Activated naive CD4-positive, alpha-beta T cell treated with anti-CD3 and anti-CD28 coated beads, Interleukin-2, amount 10 ng/mL, durations not matched to agents 7 days and 5 days (primary cell): Measurements from ENCODE around the gene TAS2R60.
A peak's percentile ranks its signal among the peaks of the same experiment; 100 is the strongest.

Experiments used
- CTCF ChIA-PET: fragments of 350-600 bp; sonication (Branson Sonifier 250); formaldehyde crosslinking; loops from one replicate; lab custom pipeline; 2021; ENCODE audit warnings: antibody characterized with exemption; lab: Charles Lee
- DNase-seq: peaks from one replicate; pipeline ENCODE4 v3.0.0-alpha.2; 2020
- H3K27ac Mint-ChIP-seq: one replicate; pipeline ENCODE4 v1.8.0; 2021; ENCODE audit warnings: mild to moderate bottlenecking, moderate library complexity, mixed read lengths
- H3K27me3 Mint-ChIP-seq: one replicate; pipeline ENCODE4 v1.8.0; 2021; ENCODE audit warnings: mild to moderate bottlenecking, mixed read lengths
- H3K36me3 Mint-ChIP-seq: one replicate; pipeline ENCODE4 v1.8.0; 2021; ENCODE audit warnings: mixed read lengths
- H3K4me1 Mint-ChIP-seq: one replicate; pipeline ENCODE4 v1.8.0; 2021; ENCODE audit warnings: mixed read lengths
- H3K4me3 Mint-ChIP-seq: one replicate; pipeline ENCODE4 v1.8.0; 2021; ENCODE audit warnings: mild to moderate bottlenecking, moderate library complexity, mixed read lengths
- H3K9me3 Mint-ChIP-seq: one replicate; pipeline ENCODE4 v1.8.0; 2021; ENCODE audit warnings: mixed read lengths

TAS2R60 gene

DNA sequence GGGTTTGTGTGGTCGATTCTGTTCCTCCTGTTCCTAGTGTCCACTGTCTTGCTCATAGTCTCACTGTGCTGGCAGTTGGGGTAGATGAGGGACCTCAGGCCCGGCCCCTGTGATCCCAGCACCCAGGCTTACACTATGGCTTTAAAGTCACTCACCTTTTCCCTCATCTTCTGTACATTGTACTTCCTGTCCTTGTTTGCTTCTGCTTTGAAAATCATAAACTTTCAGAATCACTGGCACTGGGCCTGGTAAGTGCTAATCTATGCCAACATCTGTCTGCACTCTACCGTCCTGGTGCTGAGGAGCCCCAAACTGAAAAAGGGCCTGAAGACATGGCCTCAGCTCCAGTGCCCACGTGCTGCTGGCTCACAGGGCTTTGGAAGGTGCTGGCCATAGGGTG, 5.7 kb upstream of the TAS2R60 start:
- Mint-ChIP-seq H3K4me1 (peaks cover 14% of the 10 kb centered on the region), H3K27me3 (no peaks in the 10 kb centered on the region), H3K9me3 (no peaks in the 10 kb centered on the region), H3K27ac (peak overlapping the region; percentile 57), H3K4me3 (no peak overlapping the region), H3K36me3 (no peaks in the 10 kb centered on the region)
- CTCF ChIA-PET: interaction anchor here (0.9 kb wide), 1 partner anchor 23 kb away, joined by 3 read pairs; no protein-coding TSS in a partner anchor
- DNase-seq: no peak

DNA sequence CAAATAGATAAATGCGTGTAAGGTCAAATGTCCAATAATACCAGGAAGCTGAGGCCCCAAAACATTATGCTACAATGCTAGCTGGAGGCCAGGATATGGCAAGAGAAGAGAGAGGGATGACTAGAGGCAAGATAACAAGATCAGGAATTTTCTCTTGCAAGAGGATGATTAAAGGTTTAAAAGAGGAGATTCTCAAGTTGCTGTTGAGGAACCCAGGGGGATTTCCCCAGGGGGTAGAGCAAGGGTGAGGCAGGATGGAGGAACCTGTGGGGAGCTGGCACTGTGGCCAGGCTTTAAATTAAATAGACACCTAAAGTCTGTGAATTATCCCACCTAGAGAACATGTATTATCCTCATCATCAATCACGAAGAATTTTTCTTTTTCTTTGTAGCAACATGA, 3.4 kb upstream of the TAS2R60 start:
- no peaks in the 10 kb centered on the region for H3K9me3 Mint-ChIP-seq
- no peaks in the 10 kb centered on the region for H3K36me3 Mint-ChIP-seq
- CTCF ChIA-PET: no interaction called here
- no peak overlapping the region for H3K4me3 Mint-ChIP-seq
- peaks cover 14% of the 10 kb centered on the region for H3K4me1 Mint-ChIP-seq
- H3K27me3 Mint-ChIP-seq: no peaks in the 10 kb centered on the region
- H3K27ac Mint-ChIP-seq: no peak overlapping the region
- no peak for DNase-seq

DNA sequence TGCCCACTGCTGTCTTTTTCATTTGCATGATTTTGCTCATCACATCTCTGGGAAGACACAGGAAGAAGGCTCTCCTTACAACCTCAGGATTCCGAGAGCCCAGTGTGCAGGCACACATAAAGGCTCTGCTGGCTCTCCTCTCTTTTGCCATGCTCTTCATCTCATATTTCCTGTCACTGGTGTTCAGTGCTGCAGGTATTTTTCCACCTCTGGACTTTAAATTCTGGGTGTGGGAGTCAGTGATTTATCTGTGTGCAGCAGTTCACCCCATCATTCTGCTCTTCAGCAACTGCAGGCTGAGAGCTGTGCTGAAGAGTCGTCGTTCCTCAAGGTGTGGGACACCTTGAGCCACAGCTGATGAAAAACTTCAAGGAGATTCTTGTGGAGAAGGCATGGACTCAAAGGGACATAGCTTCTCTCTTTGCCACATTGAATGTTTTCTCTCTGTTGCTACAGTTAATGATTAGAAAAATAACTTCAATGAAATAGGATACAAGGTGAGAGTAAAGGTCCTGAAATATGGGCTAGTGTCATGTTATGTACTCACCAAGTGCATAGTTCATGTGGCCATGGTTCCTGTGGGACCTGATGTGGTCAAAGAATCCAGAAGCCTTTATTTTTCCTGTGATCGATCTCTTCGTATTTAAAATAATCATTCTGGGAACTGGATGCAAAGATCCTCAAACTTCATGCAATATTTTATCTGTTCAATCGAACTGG, 970 bp downstream of the TAS2R60 start:
- Mint-ChIP-seq H3K27ac (no peak overlapping the region), H3K36me3 (no peaks in the 10 kb centered on the region), H3K27me3 (no peaks in the 10 kb centered on the region), H3K4me3 (no peak overlapping the region), H3K4me1 (no peaks in the 10 kb centered on the region), H3K9me3 (no peaks in the 10 kb centered on the region)
- no peak for DNase-seq
- CTCF ChIA-PET: no interaction called here

DNA sequence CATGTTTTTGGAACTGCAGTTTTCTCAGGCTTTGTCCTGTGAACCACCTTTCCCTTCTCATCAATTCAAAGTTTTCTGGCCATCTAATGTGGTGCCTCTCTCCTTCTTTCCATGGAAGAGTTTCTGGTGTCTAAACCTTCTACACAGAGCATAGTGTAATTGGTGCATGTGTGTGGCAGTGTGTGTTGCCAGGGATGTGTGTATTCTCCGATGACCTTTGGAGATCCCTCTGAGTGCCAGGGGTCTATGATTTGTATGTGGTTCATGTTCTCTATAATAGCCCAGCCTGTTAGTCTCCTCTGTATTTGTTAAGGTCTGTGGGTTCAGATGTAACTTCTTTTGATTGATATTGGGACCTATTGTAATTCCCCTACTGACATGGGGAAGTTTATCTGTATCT, 1.5 kb downstream of the TAS2R60 start:
- Mint-ChIP-seq H3K9me3 (no peaks in the 10 kb centered on the region), H3K27ac (no peak overlapping the region), H3K4me3 (no peak overlapping the region), H3K36me3 (no peaks in the 10 kb centered on the region), H3K4me1 (no peaks in the 10 kb centered on the region), H3K27me3 (no peaks in the 10 kb centered on the region)
- CTCF ChIA-PET: no interaction called here
- no peak for DNase-seq

DNA sequence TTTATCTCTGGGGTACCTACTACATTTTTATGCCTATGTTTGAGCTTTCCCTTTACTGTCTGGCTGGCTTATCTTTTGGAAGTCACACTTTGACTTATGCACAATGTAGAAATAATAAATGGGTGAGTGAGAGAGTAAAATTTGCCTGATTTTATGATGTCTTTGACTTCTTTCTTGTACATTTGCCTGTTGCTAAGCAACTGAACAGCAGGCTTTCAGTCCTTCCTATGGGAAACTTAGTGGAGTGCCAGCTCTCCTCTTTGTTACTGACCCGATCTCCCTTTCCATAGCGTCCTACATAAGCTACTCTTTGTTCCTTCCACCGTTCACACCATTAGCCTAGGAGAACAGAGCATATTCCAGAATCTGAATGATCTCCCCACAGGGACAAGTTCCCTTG, 4.2 kb downstream of the TAS2R60 start:
- CTCF ChIA-PET: no interaction called here
- no peaks in the 10 kb centered on the region for H3K9me3 Mint-ChIP-seq
- H3K27ac Mint-ChIP-seq: no peak overlapping the region
- DNase-seq: no peak
- no peak overlapping the region for H3K4me3 Mint-ChIP-seq
- H3K36me3 Mint-ChIP-seq: no peaks in the 10 kb centered on the region
- H3K27me3 Mint-ChIP-seq: no peaks in the 10 kb centered on the region
- H3K4me1 Mint-ChIP-seq: no peaks in the 10 kb centered on the region

DNA sequence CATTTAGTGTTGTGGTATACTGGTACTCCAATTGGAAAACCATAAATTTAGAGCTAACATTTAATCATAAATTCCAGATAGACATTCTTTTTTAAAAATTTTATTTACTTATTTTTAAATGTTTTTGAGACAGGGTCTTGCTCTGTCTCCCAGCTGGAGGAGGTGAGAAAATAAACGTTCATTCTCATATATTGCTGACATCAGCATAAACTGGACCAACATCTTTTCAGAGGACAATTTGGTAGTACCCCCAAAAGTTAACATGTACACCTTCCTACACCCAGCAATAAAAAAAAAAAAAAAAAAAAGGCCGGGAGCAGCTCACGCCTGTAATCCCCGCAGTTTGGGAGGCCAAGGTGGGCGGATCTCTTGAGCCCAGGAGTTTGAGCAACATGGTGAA, 5.2 kb downstream of the TAS2R60 start:
- CTCF ChIA-PET: no interaction called here
- no peaks in the 10 kb centered on the region for H3K27me3 Mint-ChIP-seq
- H3K27ac Mint-ChIP-seq: no peak overlapping the region
- H3K4me3 Mint-ChIP-seq: no peak overlapping the region
- DNase-seq: no peak
- H3K36me3 Mint-ChIP-seq: no peaks in the 10 kb centered on the region
- H3K4me1 Mint-ChIP-seq: no peaks in the 10 kb centered on the region
- H3K9me3 Mint-ChIP-seq: no peaks in the 10 kb centered on the region

DNA sequence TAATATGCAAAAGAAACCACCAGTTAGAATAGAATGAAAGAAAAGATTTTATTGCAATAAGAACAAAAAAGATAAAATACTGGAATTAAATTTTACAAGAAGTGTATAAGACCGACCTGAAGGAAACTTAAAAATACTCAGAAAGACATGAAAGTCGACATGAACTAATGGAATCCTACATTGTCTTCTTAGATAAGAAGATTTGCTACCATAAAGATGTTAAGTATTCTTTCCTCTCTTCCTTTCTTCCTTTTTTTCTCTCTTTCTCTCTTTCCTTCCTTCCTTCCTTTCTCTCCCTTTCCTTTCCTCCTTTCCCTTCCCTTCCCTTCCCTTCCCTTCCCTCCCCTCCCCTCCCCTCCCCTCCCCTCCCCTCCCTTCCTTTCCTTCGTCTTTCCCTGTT, 6.5 kb downstream of the TAS2R60 start:
- Mint-ChIP-seq H3K4me1 (no peaks in the 10 kb centered on the region), H3K4me3 (no peak overlapping the region), H3K27ac (no peak overlapping the region), H3K27me3 (no peaks in the 10 kb centered on the region), H3K9me3 (no peaks in the 10 kb centered on the region), H3K36me3 (no peaks in the 10 kb centered on the region)
- CTCF ChIA-PET: no interaction called here
- no peak for DNase-seq

DNA sequence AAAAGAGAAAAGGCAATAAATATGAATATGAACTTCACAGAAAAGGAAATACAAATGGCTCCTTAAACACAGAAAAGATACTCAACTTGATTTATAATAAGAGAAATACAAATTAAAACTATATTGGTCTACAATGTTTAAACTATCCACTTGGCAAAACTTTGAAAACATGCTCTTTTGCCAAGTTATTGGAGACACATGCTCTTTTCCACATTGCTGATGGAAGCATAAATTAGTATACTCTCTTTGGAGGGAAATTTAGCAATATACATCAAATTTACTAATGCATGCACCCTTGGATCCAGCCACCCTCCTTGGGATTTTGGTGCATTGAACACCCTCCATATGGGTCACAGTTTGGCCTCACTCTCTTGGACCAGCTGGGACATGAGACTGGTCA, 7.9 kb downstream of the TAS2R60 start:
- no peaks in the 10 kb centered on the region for H3K9me3 Mint-ChIP-seq
- H3K4me3 Mint-ChIP-seq: no peak overlapping the region
- CTCF ChIA-PET: no interaction called here
- H3K36me3 Mint-ChIP-seq: no peaks in the 10 kb centered on the region
- no peak for DNase-seq
- H3K27me3 Mint-ChIP-seq: no peaks in the 10 kb centered on the region
- no peak overlapping the region for H3K27ac Mint-ChIP-seq
- no peaks in the 10 kb centered on the region for H3K4me1 Mint-ChIP-seq

DNA sequence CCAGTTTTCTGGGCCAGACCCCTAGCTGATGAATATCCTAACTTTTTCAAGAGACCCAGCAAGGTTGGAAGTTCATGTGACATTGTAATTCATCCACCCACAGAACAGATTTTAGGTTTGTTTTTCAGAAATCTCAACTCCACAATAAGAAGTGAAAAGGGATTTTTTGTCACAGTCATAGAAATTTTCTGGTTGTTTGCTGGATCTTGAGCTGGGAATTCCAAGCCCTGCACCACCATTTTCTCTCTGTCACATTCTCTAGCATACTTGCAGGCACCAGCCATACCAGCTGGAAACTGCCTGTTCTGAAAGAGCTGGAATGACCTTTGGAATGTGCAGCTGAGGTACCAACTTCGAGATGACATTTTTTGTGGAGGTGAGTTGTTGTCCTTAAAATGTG, 8.5 kb downstream of the TAS2R60 start:
- CTCF ChIA-PET: no interaction called here
- Mint-ChIP-seq H3K27ac (no peak overlapping the region), H3K36me3 (no peaks in the 10 kb centered on the region), H3K4me3 (no peak overlapping the region), H3K4me1 (no peaks in the 10 kb centered on the region), H3K27me3 (no peaks in the 10 kb centered on the region), H3K9me3 (no peaks in the 10 kb centered on the region)
- DNase-seq: no peak

DNA sequence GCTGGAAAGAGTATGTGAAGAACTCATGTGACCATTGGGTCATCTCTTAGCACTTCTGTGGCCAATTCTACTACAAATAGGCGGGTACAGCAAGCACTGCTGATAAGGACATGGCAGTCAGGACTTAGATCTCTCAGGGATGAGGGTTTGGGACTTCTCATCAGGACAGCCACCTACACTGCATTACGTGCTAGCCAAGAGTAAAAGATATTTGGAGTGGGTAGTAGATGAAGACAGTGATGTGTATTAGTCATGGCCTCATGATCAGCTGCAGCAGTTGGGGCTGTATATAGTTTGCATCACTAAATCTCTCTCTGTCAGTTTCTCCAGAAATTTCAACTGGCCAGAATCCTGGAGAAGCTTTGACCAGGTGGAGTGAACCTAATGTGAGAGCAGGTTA, 9.2 kb downstream of the TAS2R60 start:
- H3K27me3 Mint-ChIP-seq: no peaks in the 10 kb centered on the region

DNA sequence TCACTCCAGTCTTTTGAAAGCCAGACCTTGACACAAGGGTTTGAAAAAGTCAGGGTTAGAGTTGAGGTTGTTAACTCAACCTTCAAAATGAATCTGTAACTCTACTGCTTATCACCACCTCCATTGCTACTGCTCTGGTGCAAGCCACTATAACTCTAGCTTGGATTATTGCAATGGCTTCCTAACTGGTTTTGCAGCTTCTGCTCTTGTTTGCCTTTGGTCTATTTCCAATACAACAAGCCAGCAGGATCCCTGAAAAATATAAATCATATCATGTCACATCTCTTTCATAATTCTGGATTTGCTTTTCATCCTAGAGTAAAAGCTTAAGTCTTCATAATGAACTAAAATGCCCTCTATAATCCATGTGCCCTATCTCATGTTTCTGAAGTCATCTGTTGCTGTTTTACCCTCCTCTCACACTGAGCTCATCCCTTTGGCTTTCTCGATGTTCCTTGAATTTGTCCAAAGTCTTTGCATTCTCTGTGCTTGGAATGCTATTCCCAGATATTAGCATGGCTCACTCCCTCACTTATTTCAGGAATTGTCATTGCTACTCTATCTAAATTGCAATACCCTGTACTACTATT, 10.9 kb downstream of the TAS2R60 start:
- Mint-ChIP-seq H3K27me3 (no peaks in the 10 kb centered on the region), H3K4me1 (no peaks in the 10 kb centered on the region), H3K27ac (no peak overlapping the region), H3K4me3 (no peak overlapping the region), H3K9me3 (no peaks in the 10 kb centered on the region), H3K36me3 (no peaks in the 10 kb centered on the region)
- no peak for DNase-seq
- CTCF ChIA-PET: interaction anchor here (0.6 kb wide), 1 partner anchor 30 kb away, joined by 3 read pairs; no protein-coding TSS in a partner anchor

More for the DNA sequence above, 9.2 kb downstream of the TAS2R60 start:
- Mint-ChIP-seq H3K4me1 (no peaks in the 10 kb centered on the region), H3K9me3 (no peaks in the 10 kb centered on the region), H3K36me3 (no peaks in the 10 kb centered on the region), H3K27ac (no peak overlapping the region), H3K4me3 (no peak overlapping the region)
- CTCF ChIA-PET: no interaction called here
- DNase-seq: no peak

DNA sequence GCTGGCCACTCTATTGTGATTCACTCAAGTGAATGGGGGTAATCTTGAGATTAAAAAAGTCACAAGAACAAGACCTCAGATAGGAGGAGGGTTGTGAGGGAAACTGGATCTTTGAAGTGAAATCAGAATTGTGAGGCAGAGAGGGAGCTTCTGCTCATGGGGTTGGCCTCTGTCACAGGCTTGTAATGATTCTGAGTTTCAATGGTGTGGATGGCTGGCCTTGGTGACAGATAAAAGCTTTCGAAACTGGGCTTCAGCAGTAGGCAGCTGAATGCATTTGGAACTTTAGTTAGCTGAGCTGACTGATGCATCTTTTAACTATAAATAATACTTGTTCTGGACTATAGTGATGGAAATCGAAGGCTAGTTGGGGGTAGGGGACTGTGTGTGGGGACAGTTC, 12.2 kb downstream of the TAS2R60 start:
- H3K4me1 Mint-ChIP-seq: no peaks in the 10 kb centered on the region
- H3K27me3 Mint-ChIP-seq: no peaks in the 10 kb centered on the region
- CTCF ChIA-PET: no interaction called here
- no peaks in the 10 kb centered on the region for H3K9me3 Mint-ChIP-seq
- H3K27ac Mint-ChIP-seq: no peak overlapping the region
- DNase-seq: no peak
- no peak overlapping the region for H3K4me3 Mint-ChIP-seq
- no peaks in the 10 kb centered on the region for H3K36me3 Mint-ChIP-seq

DNA sequence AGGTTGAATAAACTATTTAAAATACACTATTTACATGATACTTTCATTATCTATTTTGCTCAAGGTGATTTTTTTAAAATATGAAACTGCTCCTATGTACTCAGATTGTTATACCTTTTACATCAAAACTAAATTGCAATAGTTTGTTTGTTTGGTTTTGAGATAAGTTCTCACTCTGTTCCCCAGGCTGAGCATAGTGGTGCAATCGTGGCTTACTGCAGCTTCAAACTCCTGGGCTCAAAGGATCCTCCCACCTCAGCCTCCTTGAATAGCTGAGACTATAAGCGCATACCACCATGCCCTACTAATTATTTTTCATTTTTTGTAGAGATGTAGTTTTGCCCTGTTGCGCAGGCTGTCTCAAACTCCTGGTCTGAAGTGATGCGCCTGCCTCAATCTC, 12.7 kb downstream of the TAS2R60 start:
- Mint-ChIP-seq H3K36me3 (no peaks in the 10 kb centered on the region), H3K4me3 (no peak overlapping the region), H3K27me3 (no peaks in the 10 kb centered on the region), H3K4me1 (no peaks in the 10 kb centered on the region), H3K27ac (no peak overlapping the region), H3K9me3 (no peaks in the 10 kb centered on the region)
- CTCF ChIA-PET: no interaction called here
- DNase-seq: no peak

DNA sequence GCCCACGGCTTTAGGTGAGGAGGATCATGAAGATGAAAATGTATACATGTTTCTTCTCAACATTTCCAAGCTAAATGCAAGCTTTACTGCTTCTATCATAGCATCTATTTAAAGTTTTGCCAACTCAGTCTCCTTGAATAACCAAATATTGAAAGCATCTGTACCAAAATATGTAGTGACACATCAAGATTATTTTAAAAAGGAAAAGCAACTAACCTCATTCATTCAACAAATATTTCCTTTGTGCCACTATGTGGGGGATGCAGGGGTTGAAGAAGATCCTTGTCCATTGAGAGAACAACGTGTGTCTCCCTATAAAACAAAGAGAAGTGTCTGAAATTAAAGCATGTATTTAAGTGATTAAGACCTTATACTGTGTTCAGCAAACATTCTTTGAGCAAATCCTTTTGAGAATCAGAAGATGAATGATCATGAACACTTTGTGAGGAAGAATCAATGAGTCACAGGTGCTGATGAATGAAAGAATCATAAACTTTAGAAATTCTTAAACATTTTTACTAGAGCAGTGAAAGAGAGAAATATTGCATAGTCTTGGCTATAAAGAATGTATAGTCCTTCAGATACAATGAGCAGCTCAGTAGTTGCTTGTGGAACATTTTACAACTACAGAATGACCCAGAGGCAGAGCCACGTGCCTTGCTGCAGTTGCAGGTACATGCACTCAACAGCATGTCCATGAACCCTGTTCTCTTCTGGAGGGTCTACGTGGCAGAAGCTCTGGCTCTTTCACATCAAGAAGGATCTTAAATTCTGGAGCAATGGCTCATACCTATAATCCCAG, 13.9 kb downstream of the TAS2R60 start:
- DNase-seq: no peak
- Mint-ChIP-seq H3K9me3 (peaks cover 4% of the 10 kb centered on the region), H3K4me1 (no peaks in the 10 kb centered on the region), H3K4me3 (no peak overlapping the region), H3K27ac (no peak overlapping the region), H3K36me3 (no peaks in the 10 kb centered on the region), H3K27me3 (no peaks in the 10 kb centered on the region)
- CTCF ChIA-PET: no interaction called here

DNA sequence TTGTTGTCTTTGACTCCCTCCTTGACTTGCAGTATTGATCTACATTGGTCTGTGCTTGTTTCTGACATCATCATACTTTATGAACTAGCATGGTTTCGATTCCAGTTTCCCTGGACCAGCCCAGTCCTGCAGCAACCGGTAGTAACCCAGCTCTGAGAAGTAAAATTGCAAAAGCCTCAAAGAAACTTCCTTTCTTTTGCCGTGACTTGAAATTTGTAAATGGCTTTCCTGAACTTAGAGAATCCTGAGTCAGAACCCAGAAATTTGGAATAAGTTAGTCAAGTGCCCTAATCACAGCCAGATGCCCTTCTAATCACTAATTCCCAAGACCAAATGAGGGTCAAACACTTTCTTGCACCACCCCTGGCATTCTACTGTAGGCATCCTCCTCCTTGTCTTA, 15.0 kb downstream of the TAS2R60 start:
- no peaks in the 10 kb centered on the region for H3K36me3 Mint-ChIP-seq
- H3K27ac Mint-ChIP-seq: no peak overlapping the region
- H3K4me3 Mint-ChIP-seq: no peak overlapping the region
- CTCF ChIA-PET: no interaction called here
- H3K4me1 Mint-ChIP-seq: no peaks in the 10 kb centered on the region
- DNase-seq: no peak
- H3K27me3 Mint-ChIP-seq: no peaks in the 10 kb centered on the region
- peaks cover 4% of the 10 kb centered on the region for H3K9me3 Mint-ChIP-seq
